HepG2 (cell line): ENCODE results near the gene SCT. TPM values are rescaled to one million over a fixed set of nuclear protein-coding genes. Genes with fewer than 3 reads are reported as not detected.

Experiments used
- ATAC-seq: fragments of 200-7000 bp; cut with Tn5 transposase; 3 replicates; pipeline ENCODE4 v1.9.1; 2020; ENCODE audit warnings: mild to moderate bottlenecking, moderate library complexity
- BruUV-seq: library from RNA; stranded (reverse); fragments of 400-500 nt; replicated peaks from 2 replicates; lab custom pipeline; 2021; lab: Mats Ljungman, UMichigan
- CTCF ChIA-PET: fragments of 300-600 bp; formaldehyde crosslinking; extraction: SDS; loops from one replicate; lab custom pipeline; 2021; ENCODE audit warnings: low total read pairs, inconsistent platforms, low intra/inter-chr PET ratio; lab: Yijun Ruan, JAX
- POLR2A ChIA-PET: fragments of 350-600 bp; sonication (Branson Sonifier 250); formaldehyde crosslinking; loops from one replicate; lab custom pipeline; 2020; ENCODE audit warnings: antibody characterized with exemption, inconsistent platforms; lab: Yijun Ruan, JAX
- DNase-seq: peaks from one replicate; pipeline ENCODE4 v3.0.0-alpha.2; 2015; ENCODE audit warnings: low spot score
- FAIRE-seq: peaks from 3 replicates; lab custom pipeline; 2011; peaks lifted over from hg19 to GRCh38; lab: Jason Lieb, UNC
- H2AFZ ChIP-seq: one replicate; pipeline ENCODE4 v1.6.1; 2011; ENCODE audit warnings: low read length, inconsistent platforms
- H3K27ac ChIP-seq: fragments of 300-600 bp; 3 replicates; pipeline ENCODE4 v1.8.0; 2011; ENCODE audit warnings: mixed run types, mild to moderate bottlenecking, mixed read lengths, low read length, inconsistent platforms; ENCODE audit not compliant: insufficient read depth; ENCODE audit errors: extremely low read length
- H3K27me3 ChIP-seq, 2 experiments: fragments of 200-600 bp in 1 of 2; 2 replicates in 1 of 2; 3 replicates in 1 of 2; pipeline versions ENCODE4 v1.6.0 to v1.8.0; 2011; ENCODE audit warnings: low read length in 2 of 2, mild to moderate bottlenecking in 2 of 2, moderate library complexity in 2 of 2, inconsistent platforms in 1 of 2; ENCODE audit not compliant: insufficient read depth in 2 of 2, control insufficient read depth in 1 of 2
- H3K36me3 ChIP-seq, 2 experiments: fragments of 200-600 bp in 1 of 2; replicated peaks in 1 of 2; 2 replicates in 1 of 2; 3 replicates in 1 of 2; pipeline versions ENCODE4 v1.5.1 to v1.8.0; 2011; ENCODE audit warnings: low read length in 2 of 2, inconsistent platforms in 1 of 2; ENCODE audit not compliant: insufficient read depth in 2 of 2, control insufficient read depth in 1 of 2
- H3K4me1 ChIP-seq: 2 replicates; pipeline ENCODE4 v1.5.1; 2012; ENCODE audit warnings: low read length, inconsistent platforms; ENCODE audit not compliant: insufficient read depth
- H3K4me2 ChIP-seq: 2 replicates; pipeline ENCODE4 v1.6.0; 2011; ENCODE audit warnings: low read depth, low read length, inconsistent platforms
- H3K4me3 ChIP-seq, 3 experiments: fragments of 200-600 bp in 1 of 3; sonication (generic), shearing (Covaris generic) in 1 of 3; replicated peaks in 1 of 3; 2 replicates each; pipeline ENCODE4 v1.5.1; 2011 to 2016; ENCODE audit warnings: low read length in 3 of 3, inconsistent platforms in 2 of 3, low read depth in 2 of 3, mild to moderate bottlenecking in 2 of 3, control low read depth in 1 of 3, mixed read lengths in 1 of 3; ENCODE audit not compliant: insufficient read depth in 1 of 3
- H3K79me2 ChIP-seq: one replicate; pipeline ENCODE4 v1.6.1; 2011; ENCODE audit warnings: low read length, inconsistent platforms; ENCODE audit not compliant: insufficient read depth
- H3K9ac ChIP-seq: 2 replicates; pipeline ENCODE4 v1.6.0; 2011; ENCODE audit warnings: mild to moderate bottlenecking, low read depth, low read length, inconsistent platforms; ENCODE audit not compliant: insufficient read depth
- H3K9me3 ChIP-seq: 2 replicates; pipeline ENCODE4 v1.5.1; 2012; ENCODE audit warnings: mild to moderate bottlenecking, low read length
- H4K20me1 ChIP-seq: 2 replicates; pipeline ENCODE4 v1.6.0; 2011; ENCODE audit warnings: inconsistent platforms, mild to moderate bottlenecking, low read length, moderate library complexity; ENCODE audit not compliant: insufficient read depth
- DMAP1 ChIP-seq: IDR thresholded peaks from 2 replicates; pipeline ENCODE4 v1.6.1; 2016
- ETV5 ChIP-seq: IDR thresholded peaks from 2 replicates; pipeline ENCODE4 v1.6.1; 2018; ENCODE audit warnings: missing biosample characterization, missing genetic modification reagents, inconsistent platforms, borderline replicate concordance
- HDAC1 ChIP-seq: sonication (generic); formaldehyde crosslinking; IDR thresholded peaks from 2 replicates; pipeline ENCODE4 v1.5.1; 2020; ENCODE audit warnings: mild to moderate bottlenecking, missing genetic modification reagents
- KDM4B ChIP-seq: sonication (generic); formaldehyde crosslinking; IDR thresholded peaks from 2 replicates; pipeline ENCODE4 v1.4.0; 2020; ENCODE audit warnings: missing genetic modification reagents
- NCOA1 ChIP-seq: sonication (generic); formaldehyde crosslinking; IDR thresholded peaks from 2 replicates; pipeline ENCODE4 v1.9.0; 2021; ENCODE audit warnings: missing genetic modification reagents
- NR2F6 ChIP-seq, 2 experiments: IDR thresholded peaks; 2 replicates each; pipeline ENCODE4 v1.6.1; 2016; ENCODE audit warnings: antibody characterized with exemption in 1 of 2, mild to moderate bottlenecking in 1 of 2
- POLR2A ChIP-seq, 2 experiments: IDR thresholded peaks; 2 replicates each; pipeline ENCODE4 v1.6.1; 2011; ENCODE audit warnings: low read depth in 2 of 2, low read length in 2 of 2, mild to moderate bottlenecking in 1 of 2, moderate library complexity in 1 of 2; ENCODE audit not compliant: insufficient read depth in 1 of 2
- PPARG ChIP-seq: conservative IDR thresholded peaks from 2 replicates; pipeline ENCODE4 v1.6.1; 2016; ENCODE audit warnings: missing biosample characterization, missing genetic modification reagents
- RARA ChIP-seq: IDR thresholded peaks from 2 replicates; pipeline ENCODE4 v1.6.1; 2016; ENCODE audit warnings: missing genetic modification reagents, missing compliant biosample characterization
- ZBTB21 ChIP-seq: sonication (generic); formaldehyde crosslinking; IDR thresholded peaks from 2 replicates; pipeline ENCODE4 v1.4.0; 2020; ENCODE audit warnings: missing genetic modification reagents
- ZBTB38 ChIP-seq: sonication (generic); formaldehyde crosslinking; IDR thresholded peaks from 2 replicates; pipeline ENCODE4 v1.5.1; 2020; ENCODE audit warnings: mild to moderate bottlenecking, missing genetic modification reagents
- ZBTB42 ChIP-seq: sonication (generic); formaldehyde crosslinking; IDR thresholded peaks from 2 replicates; pipeline ENCODE4 v1.5.0; 2020; ENCODE audit warnings: mild to moderate bottlenecking, missing genetic modification reagents
- ZFY ChIP-seq: sonication (generic); formaldehyde crosslinking; IDR thresholded peaks from 2 replicates; pipeline ENCODE4 v1.4.0; 2020; ENCODE audit warnings: missing genetic modification reagents
- ZNF503 ChIP-seq: sonication (generic); formaldehyde crosslinking; IDR thresholded peaks from 2 replicates; pipeline ENCODE4 v1.4.0; 2020; ENCODE audit warnings: missing genetic modification reagents
- ZNF549 ChIP-seq: sonication (generic); formaldehyde crosslinking; IDR thresholded peaks from 2 replicates; pipeline ENCODE4 v1.5.0; 2020; ENCODE audit warnings: missing genetic modification reagents
- ZNF577 ChIP-seq: sonication (generic); formaldehyde crosslinking; IDR thresholded peaks from 2 replicates; pipeline ENCODE4 v1.4.0; 2020; ENCODE audit warnings: mild to moderate bottlenecking, low read depth, missing genetic modification reagents, borderline replicate concordance
- ZNF788 ChIP-seq: sonication (generic); formaldehyde crosslinking; IDR thresholded peaks from 2 replicates; pipeline ENCODE4 v1.5.0; 2020; ENCODE audit warnings: mild to moderate bottlenecking, missing genetic modification reagents, borderline replicate concordance
- ZNF891 ChIP-seq: sonication (generic); formaldehyde crosslinking; IDR thresholded peaks from 2 replicates; pipeline ENCODE4 v1.5.0; 2020; ENCODE audit warnings: mild to moderate bottlenecking, missing genetic modification reagents
- ZSCAN25 ChIP-seq: sonication (generic); formaldehyde crosslinking; IDR thresholded peaks from 2 replicates; pipeline ENCODE4 v1.8.0; 2022; ENCODE audit warnings: mild to moderate bottlenecking, missing genetic modification reagents
- WGBS: methylation state at CpG from one replicate; pipeline ENCODE4 v1.1.6; 2017; ENCODE audit warnings: low lambda C conversion rate; 5-methylcytosine and 5-hydroxymethylcytosine counted together
- in situ Hi-C: cut with HindIII; loops from 2 replicates; pipeline ENCODE4 v1.10.0; 2017; ENCODE audit warnings: low pct_unique_long_range_greater_than_20kb; ENCODE audit not compliant: extremely low pct_ligation_motif_present
- intact Hi-C: fragments of 100-400 bp; cut with micrococcal nuclease; formaldehyde crosslinking; loops from one replicate; pipeline ENCODE4 v1.10.0; 2022; ENCODE audit not compliant: unreplicated experiment
- polyA plus RNA-seq, 8 experiments: library from polyadenylated mRNA; depleted of rRNA in 3 of 8; stranded (reverse) in 7 of 8; unstranded in 1 of 8; fragments of >200 nt; fragmentation: Illumina TruSeq in 4 of 8; extraction: Trizol in 4 of 8; gene quantifications; 2 replicates each; pipeline versions ENCODE4 v1.2.1 to v1.2.3, GENCODE V29; 2011 to 2016; ENCODE audit warnings: low read depth in 4 of 8, missing spikeins in 1 of 8, mixed read lengths in 1 of 8; ENCODE audit not compliant: insufficient read depth in 1 of 8
- total RNA-seq, 5 experiments: library from RNA; depleted of rRNA; stranded (reverse); fragments of >200 nt; fragmentation: Illumina TruSeq; extraction: Trizol; gene quantifications; 2 replicates each; pipeline ENCODE4 v1.2.3, GENCODE V29; 2016; ENCODE audit warnings: low read depth in 1 of 5

SCT gene
- total and polyA plus RNA-seq, 2 of the 13 experiments (the other 11 are each of a cell fraction or from before 2014, with no cell fraction given), result not detected

- TF ChIP-seq ZNF891 (CRISPR knock-in tag) (no peak), ZNF788 (CRISPR knock-in tag) (no peak), DMAP1 (CRISPR knock-in tag) (no peak), ZBTB21 (no peak), KDM4B (CRISPR knock-in tag) (no peak), RARA (CRISPR knock-in tag) (peak; percentile 16; the same call in 1 of the 2 replicates), ZBTB38 (CRISPR knock-in tag) (no peak), ETV5 (CRISPR knock-in tag) (no peak), PPARG (CRISPR knock-in tag) (no peak), NCOA1 (CRISPR knock-in tag) (no peak), HDAC1 (CRISPR knock-in tag) (no peak), ZFY (CRISPR knock-in tag) (0 out of 2 replicates have a peak, but pooled peaks have one; percentile 10)
- TF ChIP-seq, all 625 proteins: peak for 14
These were observed 1.2 kb downstream of the SCT start (continued) for GRCh38 chr11:625636-626268.

- DNase-seq, result peak; percentile 41
- Histone ChIP-seq H3K4me2 (peak within 1 kb of the TSS; percentile 75), H3K4me3 (peak within 1 kb of the TSS; percentile 49 to 57 (median 53)), H3K27ac (peak within 1 kb of the TSS; percentile 46), H3K4me1 (peaks cover 31% of the 10 kb centered on the region), H2AFZ (no peak within 1 kb of the TSS), H4K20me1 (peaks cover 16% of the 10 kb centered on the region; the same call in 1 of the 2 replicates), H3K79me2 (no peaks in the 10 kb centered on the region), H3K27me3 (no peaks in the 10 kb centered on the region), H3K9me3 (no peaks in the 10 kb centered on the region), H3K9ac (peak within 1 kb of the TSS; percentile 52; the same call in 1 of the 2 replicates), H3K36me3 (no peaks in the 10 kb centered on the region; a peak in 1 of 5 replicates)
- CTCF ChIA-PET, result no interaction called here
- in situ Hi-C loops (loop anchor here (10.0 kb wide), 1 partner anchor 70 kb away; no protein-coding TSS in a partner anchor), intact Hi-C loops (no loop called here)
- POLR2A ChIA-PET, result interaction anchor here (1.2 kb wide), 1 partner anchor 37 kb away, joined by 4 read pairs; no protein-coding TSS in a partner anchor
- FAIRE-seq, result no peak
- BruUV-seq, result no TSS peak
- WGBS, result 7% methylated on average over 8 of the region's 33 CpGs
- ATAC-seq, result peak; percentile 67
- TF ChIP-seq ZBTB42 (CRISPR knock-in tag) (no peak), NR2F6 (IDR thresholded peaks at IDR 0.05) (peak; percentile 28; the same call in 1 of the 2 replicates), NR2F6 (CRISPR knock-in tag; IDR thresholded peaks at IDR 0.05) (peak; percentile 44; the same call in 1 of the 2 replicates), ZSCAN25 (CRISPR knock-in tag) (no peak), ZNF549 (CRISPR knock-in tag) (no peak), ZNF503 (no peak), ZNF577 (no peak), POLR2A (IDR thresholded peaks at IDR 0.05; ENCODE audit: insufficient read depth in 1 of 2, low read depth in 2 of 2, low read length in 2 of 2) (peak in 1 of 2 experiments; percentile 17; a peak in 1 of 4 replicates)
These were observed 2.0 kb downstream of the SCT start, which contains the start of gene CDHR5 for GRCh38 chr11:624705-625635. TSS of gene CDHR5 (minus strand) at chr11:624955. CDS start at chr11:624902, 53 bp downstream.
